ENCODE results near the gene SH3RF1.
A peak's percentile ranks its signal among the peaks of the same experiment; 100 is the strongest.

The SH3RF1 gene

DNA sequence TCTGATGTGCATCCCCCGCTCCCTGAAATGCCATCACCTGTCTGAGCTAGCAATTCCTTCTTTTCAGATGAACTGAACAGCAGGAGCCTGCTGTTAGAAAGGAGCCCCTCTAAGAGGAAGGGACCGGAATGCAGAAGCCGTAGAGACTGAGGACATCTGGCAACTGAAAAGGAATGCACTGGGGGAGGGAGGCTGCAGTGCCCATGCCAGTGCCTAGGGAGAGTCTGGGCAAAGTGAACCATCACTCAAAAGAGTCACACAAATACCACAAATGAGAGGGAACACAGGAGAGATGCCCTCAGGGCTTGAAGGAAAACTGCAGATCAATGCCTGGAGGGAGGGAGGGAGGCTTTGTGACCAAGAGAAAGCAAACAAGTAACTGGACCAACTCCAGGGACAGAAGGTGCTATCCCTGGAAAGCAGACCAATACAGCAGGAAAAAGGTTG, 166.8 kb downstream of the SH3RF1 start:
- no peak for DNase-seq (ENCODE audit: low read depth)

DNA sequence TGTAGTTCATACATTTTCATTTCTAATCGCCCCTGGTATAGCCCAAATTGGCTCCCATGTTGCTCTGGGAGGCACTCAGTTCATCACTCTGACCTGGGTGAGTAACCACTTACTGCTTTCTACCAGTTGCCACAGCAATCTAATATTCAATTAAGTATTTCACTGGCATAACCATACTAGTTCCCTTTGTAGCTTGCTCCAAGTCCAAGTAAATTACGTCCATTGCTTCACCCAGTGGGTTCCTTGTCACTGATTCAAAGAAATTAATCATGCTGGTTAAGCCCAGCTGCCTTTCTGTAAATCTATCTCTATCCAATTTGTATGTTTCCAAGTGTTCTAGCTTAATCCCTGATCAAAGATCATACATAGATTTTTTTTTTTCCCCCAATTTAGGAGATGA, 168.7 kb downstream of the SH3RF1 start:
- no peak for DNase-seq (ENCODE audit: low read depth)

DNA sequence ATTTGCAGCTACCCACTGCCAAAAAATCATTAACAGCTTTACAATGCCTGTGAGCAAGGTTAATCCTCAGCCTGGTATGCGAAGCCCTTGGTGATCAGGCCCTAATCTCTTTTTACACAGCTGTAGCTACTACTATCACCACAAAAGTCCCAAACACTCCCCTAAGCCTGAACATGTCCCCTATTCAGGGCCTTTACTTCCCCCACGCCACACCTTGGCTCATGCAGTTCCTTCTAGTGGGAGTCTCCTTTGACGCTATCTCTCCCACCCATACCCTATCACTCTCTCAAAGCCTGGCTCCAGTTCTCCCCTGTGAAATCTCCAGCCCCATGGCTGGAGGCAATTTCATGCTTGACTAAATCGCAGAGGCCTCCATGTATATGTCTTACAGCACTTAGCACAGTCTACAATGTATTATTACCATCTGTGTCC, 170.1 kb downstream of the SH3RF1 start:
- DNase-seq (ENCODE audit: low read depth): no peak

DNA sequence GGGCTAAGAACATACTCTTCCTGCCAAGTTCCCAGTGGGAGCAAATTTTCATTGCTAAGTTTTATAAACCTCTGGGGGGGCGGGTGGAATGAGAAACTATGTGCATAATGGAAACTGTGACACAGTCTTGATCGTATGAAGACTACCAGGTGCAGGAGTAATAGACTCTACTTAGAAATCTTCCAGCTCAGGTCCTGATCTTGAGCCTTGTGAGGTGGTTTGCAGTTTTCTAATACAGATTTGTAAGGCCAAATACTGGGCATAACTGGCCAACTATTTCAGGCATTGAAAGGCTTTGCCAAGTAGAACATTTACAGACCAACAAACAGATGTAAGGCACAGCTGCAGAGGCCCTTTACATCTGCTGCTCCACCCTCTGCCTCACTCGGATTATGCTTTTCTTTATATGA, 171.0 kb downstream of the SH3RF1 start:
- DNase-seq (ENCODE audit: low read depth): no peak

DNA sequence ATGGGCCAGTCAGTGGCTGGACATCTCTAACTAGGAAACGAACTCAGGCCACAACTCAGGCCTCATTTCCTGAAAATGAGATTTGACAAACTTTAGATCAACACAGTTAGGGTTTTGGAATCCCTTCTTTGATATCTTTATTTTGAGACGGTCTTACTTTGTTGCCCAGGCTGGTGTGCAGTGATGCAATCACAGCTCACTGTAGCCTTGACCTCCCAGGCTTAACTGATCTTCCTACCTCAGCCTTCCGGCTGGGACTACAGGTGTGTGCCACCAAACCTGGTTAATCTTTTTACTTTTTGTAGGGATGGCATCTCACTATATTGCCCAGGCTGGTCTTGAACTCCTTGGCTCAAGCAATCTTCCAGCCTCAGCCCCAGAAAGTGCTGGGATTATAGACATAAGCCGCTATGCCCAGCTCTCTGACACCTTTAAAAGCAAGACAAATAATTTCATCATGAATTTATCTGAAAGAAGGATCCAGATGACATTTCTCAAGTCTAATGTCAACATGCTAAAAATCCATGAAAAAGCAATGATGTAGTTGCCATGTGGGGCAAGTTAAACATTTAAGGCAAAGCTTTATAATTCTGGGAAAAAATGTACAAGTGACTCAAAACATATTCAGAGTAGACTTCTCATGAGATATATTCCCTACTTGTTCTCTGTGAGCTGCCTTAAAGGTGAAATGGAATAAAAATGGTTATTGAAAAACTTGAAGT, 171.6 kb downstream of the SH3RF1 start:
- no peak for DNase-seq (ENCODE audit: low read depth)

DNA sequence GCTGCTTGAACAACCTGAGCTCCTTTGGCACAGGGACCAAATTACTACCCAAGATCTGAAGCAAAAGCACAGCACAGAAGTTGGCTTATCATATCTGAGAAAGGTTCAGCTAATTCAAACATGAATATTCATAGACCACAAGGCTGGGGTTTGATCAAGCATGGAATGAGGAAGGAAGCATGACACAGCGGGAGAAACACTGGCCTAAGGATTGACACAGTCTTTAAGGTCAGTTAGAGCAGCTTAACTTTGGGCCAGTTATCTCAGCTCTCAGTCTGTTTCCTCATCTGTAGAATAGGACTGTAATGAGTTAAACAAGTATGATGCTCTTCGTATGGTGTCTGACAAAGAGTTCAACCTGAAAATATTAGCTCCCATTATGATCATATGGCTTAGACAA, 172.2 kb downstream of the SH3RF1 start:
- DNase-seq (ENCODE audit: low read depth): no peak

DNA sequence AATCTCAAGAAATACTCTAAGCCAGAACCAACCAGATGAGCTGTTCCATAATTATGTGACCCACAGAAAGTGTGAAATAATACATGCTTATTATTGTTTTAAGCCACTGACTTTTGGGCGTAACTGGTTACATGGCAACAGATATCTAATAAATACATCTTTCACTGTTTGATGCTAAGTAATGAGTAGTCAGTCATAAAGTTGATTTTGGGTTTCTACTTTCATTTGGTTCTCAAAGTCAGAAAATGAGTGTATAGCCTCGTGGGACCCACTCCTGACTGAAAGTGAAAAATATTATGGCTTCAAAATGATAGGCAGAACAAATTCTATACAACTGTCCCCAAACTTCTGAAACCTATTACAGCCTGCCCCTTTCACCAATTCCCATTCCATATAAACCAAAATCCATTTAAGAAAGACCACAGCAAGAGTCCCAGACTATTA, 172.7 kb downstream of the SH3RF1 start:
- DNase-seq (ENCODE audit: low read depth): no peak

DNA sequence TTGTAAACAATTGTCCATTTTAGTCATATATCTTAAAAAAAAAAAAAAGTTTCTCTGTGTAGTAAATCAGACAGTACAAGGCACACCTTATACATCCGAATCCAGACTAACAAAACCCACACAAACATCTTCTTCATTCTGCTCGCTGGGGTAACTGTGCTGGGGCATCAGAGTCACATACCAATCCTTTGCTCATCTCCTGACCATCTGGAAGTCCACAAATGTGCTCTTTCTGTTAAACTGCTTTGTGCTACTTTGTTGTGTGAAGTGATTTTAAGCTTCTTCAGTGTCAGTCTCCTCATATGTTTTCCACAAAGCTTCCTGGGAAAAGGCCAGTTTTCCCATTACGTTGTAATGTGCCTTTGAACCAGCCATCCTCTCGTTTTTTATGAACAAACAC, 174.5 kb downstream of the SH3RF1 start:
- DNase-seq (ENCODE audit: low read depth): no peak

DNA sequence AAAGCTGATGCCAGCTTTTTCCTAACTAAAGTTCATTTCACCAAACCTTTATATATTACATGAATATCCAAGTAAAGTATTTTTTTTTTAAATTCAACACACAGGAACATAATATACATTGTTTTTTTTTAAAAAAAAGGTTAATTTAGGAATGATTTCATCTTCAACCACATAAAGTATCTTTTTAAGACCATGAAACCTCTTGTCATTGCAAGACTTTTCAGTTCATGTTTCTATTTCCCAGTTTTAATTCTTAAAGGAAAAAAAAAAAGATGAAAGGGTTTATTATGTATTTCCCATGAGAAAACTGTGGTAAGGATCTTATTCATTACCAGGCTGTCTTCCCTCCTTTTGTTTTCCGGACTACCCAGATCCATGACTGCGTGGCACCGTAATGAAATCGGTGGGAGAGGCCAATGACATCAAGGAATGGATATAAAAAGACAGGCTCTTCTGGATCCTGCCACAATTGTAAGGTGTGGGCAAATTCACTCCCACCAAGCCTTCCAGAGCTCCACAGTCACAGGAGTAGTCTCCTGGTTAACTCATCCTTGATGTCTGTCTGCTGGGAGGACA, 176.0 kb downstream of the SH3RF1 start:
- no peak for DNase-seq (ENCODE audit: low read depth)

DNA sequence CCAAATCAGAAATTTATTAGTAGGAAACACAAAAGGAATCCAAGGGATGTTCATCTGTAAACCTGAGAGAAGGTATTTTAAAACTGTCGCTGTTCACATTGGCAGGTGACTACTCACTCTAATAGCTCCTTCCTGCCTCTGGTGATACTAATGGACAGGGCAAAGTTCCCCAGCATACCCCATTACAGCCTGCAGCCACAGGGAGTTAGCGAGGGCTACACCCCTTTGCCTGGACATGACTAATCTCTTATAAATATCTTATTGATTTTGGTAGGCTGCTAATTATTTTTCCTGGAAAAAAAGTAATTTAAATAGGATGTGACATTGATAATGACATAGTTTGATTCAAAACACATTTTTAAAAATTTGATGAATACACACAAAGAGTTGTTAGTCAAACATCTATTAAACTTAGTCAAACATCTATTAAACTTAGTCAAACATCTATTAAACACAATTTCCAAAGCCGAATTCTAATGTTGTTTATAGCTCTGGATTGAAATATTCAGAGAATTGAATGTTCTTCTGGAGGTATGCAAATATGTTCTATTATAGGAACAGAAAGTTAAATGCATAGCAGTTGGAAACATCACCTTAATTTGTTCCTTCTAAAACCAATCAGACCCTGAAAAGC, 177.8 kb downstream of the SH3RF1 start:
- no peak for DNase-seq (ENCODE audit: low read depth)

DNA sequence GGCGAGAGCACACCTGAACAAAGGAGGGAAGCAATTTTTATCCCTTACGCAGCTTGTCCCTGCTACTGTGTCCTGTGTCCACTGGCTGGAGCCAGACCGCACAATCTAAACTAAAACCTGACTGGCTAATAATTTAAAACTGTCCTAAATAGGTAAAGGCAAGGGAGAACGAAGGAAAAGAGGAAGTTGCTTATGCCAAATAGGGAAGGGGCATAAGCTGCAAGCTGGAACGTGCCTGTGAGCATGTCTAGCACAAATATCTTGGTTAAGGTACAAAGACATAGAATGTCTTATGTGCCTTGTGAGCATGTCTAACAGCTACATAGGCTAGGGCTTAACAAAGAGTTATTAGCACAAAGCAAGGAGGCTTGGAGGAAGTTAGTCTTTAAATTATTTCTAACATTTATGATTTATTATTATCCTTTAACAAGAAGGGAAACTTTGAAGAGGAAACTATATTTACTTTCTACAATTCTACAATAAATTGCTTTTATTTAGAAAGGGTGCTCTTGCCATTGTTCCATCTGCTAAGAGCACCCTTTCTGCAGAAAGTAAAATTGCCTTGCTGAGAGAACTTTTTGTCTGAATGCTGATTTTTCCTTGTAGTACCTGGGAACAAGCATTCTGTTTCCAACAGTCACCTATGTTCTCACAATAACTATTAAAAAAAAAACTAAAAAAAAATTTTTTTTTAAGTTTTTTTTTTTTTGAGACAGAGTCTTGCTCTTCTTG, 180.1 kb downstream of the SH3RF1 start:
- DNase-seq (ENCODE audit: low read depth): no peak

DNA sequence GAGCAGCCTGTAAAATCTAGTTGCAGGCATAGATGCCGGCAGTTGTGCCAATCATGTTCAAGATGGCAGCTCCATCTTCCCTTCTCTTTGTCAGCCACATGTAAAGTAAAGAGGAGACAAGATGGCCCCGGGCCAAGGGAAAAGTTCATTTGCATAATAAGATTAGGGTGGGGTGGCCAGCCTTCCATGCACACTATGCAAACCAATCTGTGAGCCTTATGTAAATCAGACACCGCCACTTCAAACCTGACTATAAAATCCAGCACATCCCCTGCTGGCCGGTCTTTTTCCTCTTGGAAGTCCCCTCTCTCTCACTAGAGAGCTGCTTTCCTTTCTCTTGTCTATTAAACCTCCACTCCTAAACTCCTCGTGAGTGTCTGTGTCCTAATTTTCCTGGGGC, 181.8 kb downstream of the SH3RF1 start:
- no peak for DNase-seq (ENCODE audit: low read depth)

DNA sequence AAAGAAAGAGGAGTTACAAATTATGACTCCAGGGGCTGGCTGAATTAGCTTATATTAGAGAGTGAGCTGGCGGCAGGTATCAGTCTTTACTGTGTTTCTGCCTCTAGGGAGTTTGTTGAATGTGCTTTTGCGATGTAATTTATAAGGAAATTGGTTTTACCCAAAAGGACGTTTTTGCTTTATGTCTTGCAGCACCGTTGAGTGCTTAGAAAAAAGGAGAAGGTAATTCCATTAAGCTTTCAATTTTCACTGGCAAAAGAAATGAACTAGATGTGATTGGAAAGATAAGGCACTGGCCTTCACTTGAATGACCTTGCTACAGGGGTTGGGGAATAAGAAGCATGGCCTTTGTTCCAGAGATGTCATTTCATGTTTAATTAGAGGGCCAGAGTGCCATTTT, 185.8 kb downstream of the SH3RF1 start:
- no peak for DNase-seq (ENCODE audit: low read depth)

DNA sequence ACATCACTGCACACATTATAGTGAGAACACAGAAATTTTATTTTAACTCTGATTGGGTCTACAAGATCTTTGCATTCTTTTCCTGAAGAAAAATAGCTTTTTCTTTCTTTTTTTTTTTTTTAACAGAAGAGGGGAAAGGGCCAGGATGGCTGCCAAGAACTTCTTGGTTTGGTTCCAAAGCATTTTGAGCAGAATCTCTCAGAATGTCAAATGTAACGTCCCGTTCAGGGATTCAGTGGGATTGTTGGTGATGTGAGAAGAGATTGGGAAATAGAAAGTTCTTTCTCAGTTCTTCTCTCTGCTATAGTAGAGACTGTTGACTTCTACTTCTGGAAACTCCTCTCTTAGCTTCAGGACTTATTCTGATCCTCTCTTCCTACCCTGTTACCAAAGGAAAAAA, 189.8 kb downstream of the SH3RF1 start:
- DNase-seq (ENCODE audit: low read depth): no peak

DNA sequence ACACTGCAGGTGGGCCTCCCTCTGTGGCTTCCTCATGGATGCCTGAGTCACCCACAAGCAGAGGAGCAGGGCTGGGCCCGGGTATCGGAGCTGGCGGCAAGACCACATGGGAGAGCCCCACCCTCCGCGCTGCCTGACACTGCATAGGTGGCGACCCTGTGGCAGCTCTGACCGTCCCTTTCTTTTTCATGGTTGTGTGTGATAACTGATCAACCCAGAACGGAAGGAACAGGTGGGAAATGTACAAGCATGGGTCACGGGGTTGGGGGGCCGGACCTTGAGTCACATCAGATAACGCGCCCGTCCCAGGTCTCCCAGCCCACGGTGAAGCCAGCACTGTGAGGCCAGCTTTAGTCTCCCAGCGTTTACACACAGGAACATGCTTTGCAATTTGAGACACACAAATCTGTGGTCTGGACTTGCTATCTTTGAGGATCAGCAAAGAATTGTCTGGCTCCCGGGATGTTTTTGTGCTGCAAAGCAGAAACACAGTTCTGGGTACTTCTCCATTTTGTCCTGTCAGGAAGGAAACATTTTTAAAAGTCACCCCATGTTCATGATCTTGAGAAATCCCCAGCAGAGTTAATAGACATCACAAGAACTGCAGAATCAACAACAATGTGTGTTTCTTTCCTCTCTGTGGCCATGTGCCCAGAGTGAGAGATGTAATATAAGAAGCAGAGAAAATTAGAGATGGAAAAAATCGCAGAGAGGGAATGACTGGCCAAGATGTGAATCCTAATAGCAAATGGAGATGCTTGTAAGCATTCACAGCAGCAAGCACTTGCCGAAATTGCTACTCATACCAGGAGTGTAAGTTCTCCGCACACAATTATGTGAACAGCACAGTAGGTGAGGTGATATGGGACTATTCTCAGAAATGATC, 190.6 kb downstream of the SH3RF1 start:
- peak; percentile 1 for DNase-seq (ENCODE audit: low read depth)

DNA sequence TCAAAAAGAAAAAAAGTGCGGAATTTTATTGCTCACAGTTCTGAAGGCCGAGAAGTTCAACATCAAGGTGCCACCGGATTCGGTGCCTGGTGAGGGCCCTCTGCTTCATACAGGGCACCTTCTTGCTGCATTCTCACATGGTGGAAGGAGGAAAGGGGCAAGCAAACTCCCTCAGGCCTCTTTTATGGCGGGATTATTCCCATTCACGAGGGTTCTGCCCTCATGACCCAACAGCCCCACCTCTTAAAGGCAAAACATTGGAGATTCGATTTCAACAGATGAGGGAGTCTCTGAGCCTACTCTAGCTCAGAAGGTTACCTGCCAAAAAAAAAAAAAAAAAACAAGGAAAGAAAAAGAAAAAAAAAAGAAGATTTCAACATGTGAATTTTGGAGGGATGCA, 196.6 kb downstream of the SH3RF1 start:
- DNase-seq (ENCODE audit: low read depth): no peak

DNA sequence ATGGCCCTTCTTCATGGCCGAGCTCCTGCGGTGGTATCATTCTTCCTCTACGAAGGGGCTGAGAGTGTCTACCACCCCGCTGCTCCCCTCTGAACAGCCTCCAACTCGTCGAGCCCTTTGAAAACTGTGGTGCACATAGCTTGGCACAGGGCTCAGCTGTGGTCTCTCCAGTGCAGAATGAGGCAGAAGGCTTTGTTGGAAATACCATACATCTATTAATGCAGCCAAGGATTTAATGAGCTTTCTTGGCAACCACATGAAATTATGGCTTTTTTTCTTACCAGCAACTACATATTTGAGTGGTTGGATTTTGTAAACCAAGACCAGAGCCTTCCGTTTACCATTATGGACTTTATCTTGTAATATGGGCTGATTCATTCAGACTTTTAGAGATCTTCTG, 199.0 kb downstream of the SH3RF1 start:
- DNase-seq (ENCODE audit: low read depth): no peak

DNA sequence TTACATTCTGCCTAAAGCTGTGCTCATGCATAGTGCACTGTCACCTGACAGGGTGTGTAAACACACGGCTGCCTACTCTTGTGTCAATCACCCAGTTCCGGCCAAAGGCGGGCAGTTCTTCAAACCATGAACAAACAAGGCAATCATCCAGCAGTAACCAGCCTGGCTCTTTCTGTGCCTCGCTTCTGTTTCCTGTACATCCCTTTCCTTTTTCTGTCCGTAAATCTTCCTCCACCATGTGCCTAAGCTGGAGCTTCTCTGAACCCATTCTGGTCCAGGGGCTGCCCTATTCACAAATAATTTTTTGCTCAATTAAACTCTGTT, 199.9 kb downstream of the SH3RF1 start:
- DNase-seq (ENCODE audit: low read depth): no peak

DNA sequence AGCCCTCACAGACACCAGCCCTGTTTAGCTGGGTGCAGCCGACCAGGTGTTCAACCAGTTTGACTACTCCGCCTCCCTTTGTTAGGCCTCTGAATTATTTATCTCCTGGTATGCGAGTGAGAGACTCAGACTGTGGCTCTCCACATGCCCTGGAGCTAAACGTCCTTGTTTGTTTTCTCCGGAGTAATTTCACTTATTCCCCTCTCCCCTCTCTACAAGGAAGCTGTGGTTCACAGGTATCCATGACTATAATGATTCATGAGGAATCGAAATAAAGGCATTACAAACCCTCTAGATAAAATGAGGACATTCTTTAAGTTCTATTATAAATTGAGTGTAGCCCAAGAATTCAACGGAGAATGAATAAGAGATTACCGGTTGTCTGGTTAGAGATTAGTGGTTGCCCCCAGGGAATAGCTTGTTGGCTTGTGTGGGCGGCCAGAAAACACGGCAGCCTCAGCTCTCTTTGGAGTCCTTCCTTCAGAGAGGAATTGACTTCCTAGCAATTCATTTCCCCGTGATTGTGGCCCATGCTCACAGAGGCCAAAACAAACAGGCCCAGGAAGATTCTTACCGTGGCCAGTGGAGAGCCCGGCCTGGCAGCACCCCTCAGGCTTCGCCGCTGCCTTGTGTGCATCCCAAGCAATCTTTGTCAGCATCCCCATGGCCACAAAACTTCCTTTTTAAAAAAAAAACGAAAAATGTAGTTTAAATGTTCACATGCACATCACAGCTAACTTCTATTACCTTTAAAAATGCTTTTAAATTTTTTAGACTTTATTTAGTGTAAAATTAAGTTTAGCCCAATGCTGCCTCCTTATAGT, 200.5 kb downstream of the SH3RF1 start:
- DNase-seq (ENCODE audit: low read depth): no peak

DNA sequence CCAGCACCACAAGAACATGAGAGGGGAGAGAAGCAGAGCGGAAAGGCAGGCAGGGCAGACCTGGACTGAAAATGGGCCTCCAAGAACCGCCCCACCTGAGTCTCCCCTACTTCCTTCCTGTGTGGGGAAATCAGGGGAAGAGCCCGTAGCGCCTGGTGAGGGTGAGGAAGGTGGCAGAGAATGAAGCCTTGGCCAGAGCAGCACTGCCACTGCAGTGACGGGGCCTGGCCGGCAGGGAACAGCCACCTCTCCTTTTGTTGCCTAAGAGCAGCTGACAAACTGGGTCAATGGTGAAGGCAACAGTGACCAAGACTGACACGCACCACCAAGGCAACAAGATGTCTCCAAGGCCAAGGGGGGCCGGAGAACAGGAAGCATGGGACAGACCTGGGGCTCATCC, 202.3 kb downstream of the SH3RF1 start:
- DNase-seq (ENCODE audit: low read depth): no peak

DNA sequence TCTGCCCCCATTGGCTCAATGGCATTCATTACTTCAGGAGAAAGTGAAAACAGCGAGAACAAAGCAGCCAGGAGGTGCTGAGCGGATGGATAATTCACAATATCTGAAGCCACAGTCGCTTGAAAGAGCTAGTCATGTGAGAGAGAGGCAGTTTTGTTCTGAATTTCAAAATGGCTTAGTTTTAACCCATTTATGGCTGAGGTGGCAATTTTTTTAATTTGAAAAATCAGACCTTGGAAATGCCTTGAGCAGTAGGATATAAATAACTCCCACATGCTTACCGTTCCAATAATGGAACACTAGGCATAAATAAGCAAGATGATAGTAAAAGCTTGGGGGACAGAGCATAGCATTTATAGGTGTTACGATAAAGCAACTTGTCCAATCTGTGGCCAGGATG, 203.8 kb downstream of the SH3RF1 start:
- no peak for DNase-seq (ENCODE audit: low read depth)
